ENCODE measurements around the gene ATAD3A.

ATAD3A gene

GRCh38 chr1:1536019-1536937, 24.3 kb downstream of the ATAD3A start:
- no peak overlapping the region for H3K4me3 ChIP-seq (ENCODE audit: low read depth in 1 of 2, low read length in 2 of 2)

GRCh38 chr1:1536938-1537546, 25.1 kb downstream of the ATAD3A start:
- no peak overlapping the region for H3K27ac ChIP-seq (ENCODE audit: low read length)
- peaks cover 0 to 29% of the 10 kb centered on the region in 2 donors for H3K4me1 ChIP-seq (ENCODE audit: control insufficient read depth in 1 of 2, insufficient read depth in 2 of 2, low read length in 2 of 2)
- no peak overlapping the region for H3K4me3 ChIP-seq (ENCODE audit: low read depth in 1 of 2, low read length in 2 of 2)
- H3K36me3 ChIP-seq (ENCODE audit: control insufficient read depth in 1 of 2, insufficient read depth in 2 of 2, low read length in 2 of 2): peaks cover 3 to 4% of the 10 kb centered on the region in 2 donors
- no peaks in the 10 kb centered on the region for H3K27me3 ChIP-seq (ENCODE audit: low read depth, low read length)
- H3K9me3 ChIP-seq (ENCODE audit: control insufficient read depth in 1 of 2, low read length in 2 of 2): no peaks in the 10 kb centered on the region

More at GRCh38 chr1:1536019-1536937, 24.3 kb downstream of the ATAD3A start:
- no peaks in the 10 kb centered on the region for H3K27me3 ChIP-seq (ENCODE audit: low read depth, low read length)
- H3K9me3 ChIP-seq (ENCODE audit: control insufficient read depth in 1 of 2, low read length in 2 of 2): no peaks in the 10 kb centered on the region
- peaks cover 0 to 29% of the 10 kb centered on the region in 2 donors for H3K4me1 ChIP-seq (ENCODE audit: control insufficient read depth in 1 of 2, insufficient read depth in 2 of 2, low read length in 2 of 2)
- no peak overlapping the region for H3K27ac ChIP-seq (ENCODE audit: low read length)
- no peaks in the 10 kb centered on the region for H3K36me3 ChIP-seq (ENCODE audit: control insufficient read depth in 1 of 2, insufficient read depth in 2 of 2, low read length in 2 of 2)

- Histone ChIP-seq H3K36me3 (ENCODE audit: control insufficient read depth in 1 of 2, insufficient read depth in 2 of 2, low read length in 2 of 2) (peaks cover 4 to 10% of the 10 kb centered on the region in 2 donors), H3K27me3 (ENCODE audit: low read depth, low read length) (no peaks in the 10 kb centered on the region), H3K4me3 (ENCODE audit: low read depth in 1 of 2, low read length in 2 of 2) (no peak overlapping the region), H3K9me3 (ENCODE audit: control insufficient read depth in 1 of 2, low read length in 2 of 2) (no peaks in the 10 kb centered on the region), H3K27ac (ENCODE audit: low read length) (no peak overlapping the region), H3K4me1 (ENCODE audit: control insufficient read depth in 1 of 2, insufficient read depth in 2 of 2, low read length in 2 of 2) (peaks cover 0 to 29% of the 10 kb centered on the region in 2 donors)
These were observed 25.8 kb downstream of the ATAD3A start for GRCh38 chr1:1537626-1538250.

- H3K27me3 ChIP-seq (ENCODE audit: low read depth, low read length): no peaks in the 10 kb centered on the region
- H3K27ac ChIP-seq (ENCODE audit: low read length): no peak overlapping the region
- no peaks in the 10 kb centered on the region for H3K9me3 ChIP-seq (ENCODE audit: control insufficient read depth in 1 of 2, low read length in 2 of 2)
- peaks cover 4 to 14% of the 10 kb centered on the region in 2 donors for H3K36me3 ChIP-seq (ENCODE audit: control insufficient read depth in 1 of 2, insufficient read depth in 2 of 2, low read length in 2 of 2)
- peaks cover 0 to 29% of the 10 kb centered on the region in 2 donors for H3K4me1 ChIP-seq (ENCODE audit: control insufficient read depth in 1 of 2, insufficient read depth in 2 of 2, low read length in 2 of 2)
- no peak overlapping the region for H3K4me3 ChIP-seq (ENCODE audit: low read depth in 1 of 2, low read length in 2 of 2)
These were observed 26.4 kb downstream of the ATAD3A start for GRCh38 chr1:1538334-1538733.

- H3K4me3 ChIP-seq (ENCODE audit: low read depth in 1 of 2, low read length in 2 of 2): peak overlapping the region in 1 of 2 donors; percentile 76
- peaks cover 0 to 29% of the 10 kb centered on the region in 2 donors for H3K4me1 ChIP-seq (ENCODE audit: control insufficient read depth in 1 of 2, insufficient read depth in 2 of 2, low read length in 2 of 2)
- H3K27ac ChIP-seq (ENCODE audit: low read length): no peak overlapping the region
- no peaks in the 10 kb centered on the region for H3K9me3 ChIP-seq (ENCODE audit: control insufficient read depth in 1 of 2, low read length in 2 of 2)
- no peaks in the 10 kb centered on the region for H3K27me3 ChIP-seq (ENCODE audit: low read depth, low read length)
- H3K36me3 ChIP-seq (ENCODE audit: control insufficient read depth in 1 of 2, insufficient read depth in 2 of 2, low read length in 2 of 2): peaks cover 4 to 14% of the 10 kb centered on the region in 2 donors
These were observed 27.0 kb downstream of the ATAD3A start for GRCh38 chr1:1538989-1539309.

- no peak overlapping the region for H3K27ac ChIP-seq (ENCODE audit: low read length)
- H3K4me3 ChIP-seq (ENCODE audit: low read depth in 1 of 2, low read length in 2 of 2): peak overlapping the region in 1 of 2 donors; percentile 76
These were observed 27.5 kb downstream of the ATAD3A start for GRCh38 chr1:1539310-1540089.

GRCh38 chr1:1540090-1540817, 28.3 kb downstream of the ATAD3A start, which contains the start of gene TMEM240:
TSS of gene TMEM240 (minus strand) at chr1:1540624. CDS start at chr1:1540346, 278 bp downstream.
- Histone ChIP-seq H3K4me1 (ENCODE audit: control insufficient read depth in 1 of 2, insufficient read depth in 2 of 2, low read length in 2 of 2) (peaks cover 0 to 29% of the 10 kb centered on the region in 2 donors), H3K36me3 (ENCODE audit: control insufficient read depth in 1 of 2, insufficient read depth in 2 of 2, low read length in 2 of 2) (peaks cover 4 to 14% of the 10 kb centered on the region in 2 donors), H3K27me3 (ENCODE audit: low read depth, low read length) (no peaks in the 10 kb centered on the region), H3K27ac (ENCODE audit: low read length) (no peak within 1 kb of the TSS), H3K9me3 (ENCODE audit: control insufficient read depth in 1 of 2, low read length in 2 of 2) (no peaks in the 10 kb centered on the region), H3K4me3 (ENCODE audit: low read depth in 1 of 2, low read length in 2 of 2) (peak within 1 kb of the TSS in 1 of 2 donors; percentile 76)

More at GRCh38 chr1:1539310-1540089, 27.5 kb downstream of the ATAD3A start:
- peaks cover 4 to 14% of the 10 kb centered on the region in 2 donors for H3K36me3 ChIP-seq (ENCODE audit: control insufficient read depth in 1 of 2, insufficient read depth in 2 of 2, low read length in 2 of 2)
- H3K9me3 ChIP-seq (ENCODE audit: control insufficient read depth in 1 of 2, low read length in 2 of 2): no peaks in the 10 kb centered on the region
- no peaks in the 10 kb centered on the region for H3K27me3 ChIP-seq (ENCODE audit: low read depth, low read length)
- peaks cover 0 to 29% of the 10 kb centered on the region in 2 donors for H3K4me1 ChIP-seq (ENCODE audit: control insufficient read depth in 1 of 2, insufficient read depth in 2 of 2, low read length in 2 of 2)

- H3K4me1 ChIP-seq (ENCODE audit: control insufficient read depth in 1 of 2, insufficient read depth in 2 of 2, low read length in 2 of 2): peaks cover 0 to 29% of the 10 kb centered on the region in 2 donors
- no peaks in the 10 kb centered on the region for H3K27me3 ChIP-seq (ENCODE audit: low read depth, low read length)
- no peaks in the 10 kb centered on the region for H3K9me3 ChIP-seq (ENCODE audit: control insufficient read depth in 1 of 2, low read length in 2 of 2)
- peaks cover 4 to 14% of the 10 kb centered on the region in 2 donors for H3K36me3 ChIP-seq (ENCODE audit: control insufficient read depth in 1 of 2, insufficient read depth in 2 of 2, low read length in 2 of 2)
- H3K4me3 ChIP-seq (ENCODE audit: low read depth in 1 of 2, low read length in 2 of 2): peak overlapping the region in 1 of 2 donors; percentile 57
- no peak overlapping the region for H3K27ac ChIP-seq (ENCODE audit: low read length)
These were observed 29.1 kb downstream of the ATAD3A start for GRCh38 chr1:1540818-1541628.

GRCh38 chr1:1541956-1542765, 30.2 kb downstream of the ATAD3A start:
- no peaks in the 10 kb centered on the region for H3K27me3 ChIP-seq (ENCODE audit: low read depth, low read length)
- no peaks in the 10 kb centered on the region for H3K9me3 ChIP-seq (ENCODE audit: control insufficient read depth in 1 of 2, low read length in 2 of 2)
- peaks cover 0 to 20% of the 10 kb centered on the region in 2 donors for H3K4me1 ChIP-seq (ENCODE audit: control insufficient read depth in 1 of 2, insufficient read depth in 2 of 2, low read length in 2 of 2)
- peaks cover 4 to 14% of the 10 kb centered on the region in 2 donors for H3K36me3 ChIP-seq (ENCODE audit: control insufficient read depth in 1 of 2, insufficient read depth in 2 of 2, low read length in 2 of 2)
- no peak overlapping the region for H3K27ac ChIP-seq (ENCODE audit: low read length)
- H3K4me3 ChIP-seq (ENCODE audit: low read depth in 1 of 2, low read length in 2 of 2): no peak overlapping the region

Data from muscle layer of duodenum (tissue), 2 donors.